ENCODE measurements around the gene ADM5. TPM values are rescaled to one million over a fixed set of nuclear protein-coding genes. Genes with fewer than 3 reads are reported as not detected.

Gene ADM5
- total RNA-seq, 2 experiments from 2014 or later = 5.2 to 6.2 TPM

DNA sequence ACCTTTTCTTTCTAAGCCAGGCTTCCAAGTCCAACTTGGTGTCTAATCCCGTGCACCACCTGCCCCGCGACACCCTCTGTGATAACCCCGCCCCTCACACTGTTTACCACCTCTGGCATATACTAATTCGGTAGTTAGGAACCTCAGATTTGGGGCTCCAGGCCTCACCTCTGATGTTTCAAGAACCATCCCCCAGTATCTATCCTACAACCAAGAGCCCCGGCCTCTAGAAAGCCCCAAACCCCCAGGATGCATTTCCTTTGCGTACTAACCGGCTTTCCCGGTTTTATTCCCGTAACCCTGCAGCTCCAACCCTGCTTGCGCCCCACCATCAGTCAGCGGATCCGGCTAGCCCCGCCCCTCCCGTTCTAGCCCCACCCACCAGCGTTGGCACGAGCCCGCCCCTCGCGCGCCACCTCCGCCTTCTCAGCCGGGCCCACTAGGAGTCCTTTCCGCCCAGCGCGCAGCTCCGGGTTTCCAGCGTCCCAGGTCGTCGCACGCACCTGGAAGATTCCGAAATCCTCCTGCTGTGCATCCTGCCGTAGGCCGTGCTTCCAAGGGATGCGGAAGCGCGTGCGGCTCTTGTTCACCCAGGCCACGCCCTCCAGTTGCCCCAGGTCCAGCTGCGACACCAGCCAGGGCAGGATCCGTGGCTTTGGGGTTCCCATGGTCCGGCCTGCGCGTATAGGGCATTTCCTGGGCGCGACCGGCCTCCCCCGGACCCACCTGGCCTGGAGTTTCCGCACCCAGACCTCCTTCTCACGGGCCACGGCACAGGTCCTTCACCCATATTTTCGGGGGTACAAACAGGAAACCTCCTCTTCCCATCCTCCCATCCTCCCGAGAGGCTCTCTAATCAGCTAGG lies 25.0 kb upstream of the ADM5 start:
- CTCF ChIA-PET = interaction anchor here (1.0 to 6.2 kb wide), 7 partner anchors 8 to 165 kb away, joined by 3 to 33 read pairs (median 4); no protein-coding TSS in a partner anchor
- Mint-ChIP-seq H3K36me3 (ENCODE audit: low read depth) (peaks cover 25% of the 10 kb centered on the region), H3K4me1 (ENCODE audit: low read depth) (peaks cover 29% of the 10 kb centered on the region), H3K9me3 (no peaks in the 10 kb centered on the region), H3K27ac (peak overlapping the region; percentile 91), H3K4me3 (peak overlapping the region; percentile 94), H3K27me3 (no peaks in the 10 kb centered on the region)
- intact Hi-C loops (cut with micrococcal nuclease) = loop anchor here (2.0 kb wide), 1 partner anchor 24 kb away; the partner anchor contains the start of gene RRAS
- peak; percentile 69 for ATAC-seq
- TF ChIP-seq, protein P1, sequence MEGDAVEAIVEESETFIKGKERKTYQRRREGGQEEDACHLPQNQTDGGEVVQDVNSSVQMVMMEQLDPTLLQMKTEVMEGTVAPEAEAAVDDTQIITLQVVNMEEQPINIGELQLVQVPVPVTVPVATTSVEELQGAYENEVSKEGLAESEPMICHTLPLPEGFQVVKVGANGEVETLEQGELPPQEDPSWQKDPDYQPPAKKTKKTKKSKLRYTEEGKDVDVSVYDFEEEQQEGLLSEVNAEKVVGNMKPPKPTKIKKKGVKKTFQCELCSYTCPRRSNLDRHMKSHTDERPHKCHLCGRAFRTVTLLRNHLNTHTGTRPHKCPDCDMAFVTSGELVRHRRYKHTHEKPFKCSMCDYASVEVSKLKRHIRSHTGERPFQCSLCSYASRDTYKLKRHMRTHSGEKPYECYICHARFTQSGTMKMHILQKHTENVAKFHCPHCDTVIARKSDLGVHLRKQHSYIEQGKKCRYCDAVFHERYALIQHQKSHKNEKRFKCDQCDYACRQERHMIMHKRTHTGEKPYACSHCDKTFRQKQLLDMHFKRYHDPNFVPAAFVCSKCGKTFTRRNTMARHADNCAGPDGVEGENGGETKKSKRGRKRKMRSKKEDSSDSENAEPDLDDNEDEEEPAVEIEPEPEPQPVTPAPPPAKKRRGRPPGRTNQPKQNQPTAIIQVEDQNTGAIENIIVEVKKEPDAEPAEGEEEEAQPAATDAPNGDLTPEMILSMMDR (IDR thresholded peaks at IDR 0.05) = no peak
- DNase-seq = peak; percentile 95
- POLR2A ChIA-PET = interaction anchor here (0.6 to 6.7 kb wide), 10 partner anchors 8 to 212 kb away, joined by 3 to 47 read pairs (median 4); partner anchors contain the start of genes FUZ, PRMT1, RRAS and SCAF1

DNA sequence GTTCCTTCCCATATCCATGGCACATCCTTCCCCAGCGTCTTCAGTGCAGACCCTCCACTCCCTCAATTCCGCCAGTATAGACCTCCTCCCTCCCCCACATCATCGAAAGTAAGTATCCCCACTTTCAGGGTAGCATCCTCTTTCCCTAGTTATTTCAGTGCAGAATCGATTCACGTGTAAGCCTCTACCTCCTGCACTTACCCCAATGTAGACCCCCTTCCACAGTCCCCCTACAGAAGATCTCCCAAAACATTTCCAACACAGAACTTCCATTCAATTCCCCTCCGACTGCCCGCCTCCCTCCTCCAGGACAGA lies 24.4 kb upstream of the ADM5 start:
- POLR2A ChIA-PET = interaction anchor here (1.0 to 6.7 kb wide), 7 partner anchors 9 to 212 kb away, joined by 3 to 47 read pairs (median 6); partner anchors contain the start of genes FUZ, PRMT1, RRAS and SCAF1
- H3K9me3 Mint-ChIP-seq = no peaks in the 10 kb centered on the region
- peak overlapping the region; percentile 91 for H3K27ac Mint-ChIP-seq
- H3K27me3 Mint-ChIP-seq = no peaks in the 10 kb centered on the region
- TF ChIP-seq, protein P1 (IDR thresholded peaks at IDR 0.05) = no peak
- peaks cover 27% of the 10 kb centered on the region for H3K36me3 Mint-ChIP-seq (ENCODE audit: low read depth)
- H3K4me3 Mint-ChIP-seq = peak overlapping the region; percentile 94
- CTCF ChIA-PET = interaction anchor here (1.0 to 6.2 kb wide), 4 partner anchors 8 to 165 kb away, joined by 3 to 33 read pairs (median 10); no protein-coding TSS in a partner anchor
- ATAC-seq = no peak
- intact Hi-C loops (cut with micrococcal nuclease) = loop anchor here (2.0 kb wide), 1 partner anchor 24 kb away; the partner anchor contains the start of gene RRAS
- H3K4me1 Mint-ChIP-seq (ENCODE audit: low read depth) = peaks cover 31% of the 10 kb centered on the region
- DNase-seq = no peak

DNA sequence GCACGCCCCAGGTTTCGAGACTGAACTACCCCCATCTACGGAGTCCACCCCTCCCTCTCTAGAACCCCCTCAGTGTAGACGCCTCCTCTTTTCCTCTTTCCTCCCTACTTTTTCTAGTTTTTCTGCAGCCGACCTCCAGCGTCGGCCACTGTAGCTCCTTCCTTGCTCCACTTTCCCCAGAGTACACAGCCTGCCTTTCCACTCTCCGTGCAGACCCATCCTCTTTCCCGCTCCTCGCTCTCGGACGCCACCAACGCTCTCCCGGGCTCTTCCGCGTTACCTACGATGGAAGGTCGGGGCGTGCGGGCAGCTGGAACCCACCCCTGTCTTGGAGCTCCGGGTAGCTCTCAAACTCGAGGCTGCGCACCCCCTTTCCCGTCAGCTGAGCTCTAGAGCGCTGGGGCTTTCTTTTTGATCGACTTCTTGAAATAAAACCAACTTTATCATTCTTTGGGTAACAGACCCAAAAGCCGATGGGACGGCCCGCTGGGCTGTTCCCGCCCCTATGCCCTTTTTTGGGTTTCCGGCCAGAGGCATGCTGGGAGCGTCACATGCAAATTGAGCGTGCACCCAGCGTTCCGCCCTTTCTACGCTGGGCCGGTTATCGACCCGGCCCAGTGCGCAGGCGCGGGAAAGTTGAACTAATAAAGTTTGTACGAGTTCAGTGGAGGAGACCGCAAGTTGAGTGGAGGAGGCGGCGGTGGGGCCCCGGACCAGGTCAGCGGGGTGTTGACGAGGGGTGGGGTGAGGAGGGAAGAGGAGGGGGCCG lies 23.9 kb upstream of the ADM5 start, which contains the start of the genes BCL2L12 and IRF3:
BCL2L12 (plus strand) TSS at position 583 of the 769 bp plus-strand sequence. CDS start 760 bp downstream, outside the sequence.
IRF3 (minus strand) TSS at position 507 of the 769 bp plus-strand sequence. CDS start 1,019 bp downstream, outside the sequence.
- Mint-ChIP-seq H3K4me1 (ENCODE audit: low read depth) (peaks cover 28% of the 10 kb centered on the region), H3K4me3 (peak within 1 kb of the TSS; percentile 94), H3K27me3 (no peaks in the 10 kb centered on the region), H3K36me3 (ENCODE audit: low read depth) (peaks cover 22% of the 10 kb centered on the region), H3K9me3 (no peaks in the 10 kb centered on the region), H3K27ac (peak within 1 kb of the TSS; percentile 91)
- ChIA-PET POLR2A (interaction anchor here (1.0 to 6.7 kb wide), 8 partner anchors 9 to 211 kb away, joined by 3 to 47 read pairs (median 6); partner anchors contain the start of genes FUZ, PRMT1, RRAS and SCAF1), CTCF (interaction anchor here (1.0 to 6.2 kb wide), 4 partner anchors 7 to 166 kb away, joined by 3 to 33 read pairs (median 10); no protein-coding TSS in a partner anchor)
- ATAC-seq (peak; percentile 89), DNase-seq (peak; percentile 99)
- intact Hi-C loops (cut with micrococcal nuclease) = loop anchor here (2.0 kb wide), 1 partner anchor 25 kb away; the partner anchor contains the start of gene RRAS
- TF ChIP-seq, protein P1 (IDR thresholded peaks at IDR 0.05) = no peak

DNA sequence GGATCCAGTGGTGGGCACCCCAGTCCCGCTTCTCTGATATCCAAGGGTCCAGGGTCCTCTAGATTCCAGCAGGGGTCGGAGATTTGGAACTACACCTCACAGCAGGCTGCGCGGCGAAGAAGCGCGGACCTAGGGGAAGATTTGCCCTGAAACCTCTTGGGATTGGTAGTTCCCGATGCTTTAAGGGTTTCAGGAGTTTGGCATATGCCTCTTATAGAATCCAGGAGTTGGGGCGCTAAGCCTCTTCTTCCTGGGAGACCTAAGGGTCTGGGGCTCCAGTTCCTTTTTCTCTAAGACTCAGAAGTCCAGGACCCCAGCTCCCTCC lies 23.3 kb upstream of the ADM5 start:
- no peaks in the 10 kb centered on the region for H3K9me3 Mint-ChIP-seq
- peak overlapping the region; percentile 91 for H3K27ac Mint-ChIP-seq
- CTCF ChIA-PET = interaction anchor here (1.4 to 1.7 kb wide), 2 partner anchors 10 to 12 kb away, joined by 6 to 13 read pairs; no protein-coding TSS in a partner anchor
- no peaks in the 10 kb centered on the region for H3K27me3 Mint-ChIP-seq
- TF ChIP-seq, protein P1 (IDR thresholded peaks at IDR 0.05) = no peak
- H3K36me3 Mint-ChIP-seq (ENCODE audit: low read depth) = peaks cover 21% of the 10 kb centered on the region
- DNase-seq (no peak), ATAC-seq (no peak)
- peaks cover 28% of the 10 kb centered on the region for H3K4me1 Mint-ChIP-seq (ENCODE audit: low read depth)
- POLR2A ChIA-PET = interaction anchor here (1.0 to 6.7 kb wide), 2 partner anchors 11 to 27 kb away, joined by 3 to 47 read pairs; partner anchors contain the start of gene PRMT1
- H3K4me3 Mint-ChIP-seq = peak overlapping the region; percentile 94
- intact Hi-C loops (cut with micrococcal nuclease) = no loop called here

Measured in activated CD8-positive, alpha-beta T cell treated with anti-CD3 and anti-CD28 coated beads for 36 hours (primary cell).